ENCODE measurements around the gene TSC1.
A peak's percentile ranks its signal among the peaks of the same experiment; 100 is the strongest.

Gene TSC1

DNA sequence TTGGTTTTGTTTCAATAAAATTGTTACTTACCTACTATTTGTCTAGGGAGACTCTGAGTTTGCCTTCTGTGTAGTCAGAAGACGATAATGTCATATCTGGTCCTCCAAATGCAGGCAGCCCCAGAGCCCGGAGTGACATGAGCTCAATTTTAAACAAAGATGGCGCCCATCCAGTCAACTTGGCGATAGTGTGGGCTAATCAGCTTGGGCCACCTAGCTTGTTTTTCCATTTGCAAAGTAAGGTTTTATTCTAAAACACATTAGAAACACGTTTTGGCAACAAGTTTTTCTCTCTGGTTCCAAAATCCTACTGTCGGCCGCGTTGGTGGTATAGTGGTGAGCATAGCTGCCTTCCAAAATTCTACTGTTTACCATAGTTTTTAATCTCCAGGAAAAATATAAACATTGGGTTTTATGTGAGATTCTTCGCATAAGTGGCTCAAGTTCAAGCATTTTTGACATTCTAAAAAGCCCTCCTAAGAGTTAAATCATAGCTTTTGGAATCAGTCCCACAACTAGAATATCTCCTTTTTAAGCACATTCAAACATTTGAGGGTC lies 13.2 kb downstream of the TSC1 start:
- DNase-seq, result no peak

DNA sequence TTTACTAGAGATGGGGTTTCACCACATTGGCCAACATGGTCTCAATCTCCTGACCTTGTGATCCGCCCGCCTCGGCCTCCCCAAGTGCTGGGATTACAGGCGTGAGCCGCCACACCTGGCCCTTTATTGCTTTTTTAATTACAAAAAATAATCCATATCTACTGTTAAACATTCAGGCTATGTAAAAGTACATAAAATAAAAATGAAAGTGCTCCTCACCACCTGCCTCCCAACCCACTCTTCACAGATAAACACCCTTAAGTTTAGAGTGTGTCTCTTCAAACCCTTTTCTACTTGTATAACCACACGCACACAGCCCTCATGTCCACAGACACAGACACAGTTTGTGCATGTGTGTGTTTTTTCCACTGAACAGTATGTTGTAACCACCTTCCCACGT lies 16.7 kb downstream of the TSC1 start:
- no peak for DNase-seq

DNA sequence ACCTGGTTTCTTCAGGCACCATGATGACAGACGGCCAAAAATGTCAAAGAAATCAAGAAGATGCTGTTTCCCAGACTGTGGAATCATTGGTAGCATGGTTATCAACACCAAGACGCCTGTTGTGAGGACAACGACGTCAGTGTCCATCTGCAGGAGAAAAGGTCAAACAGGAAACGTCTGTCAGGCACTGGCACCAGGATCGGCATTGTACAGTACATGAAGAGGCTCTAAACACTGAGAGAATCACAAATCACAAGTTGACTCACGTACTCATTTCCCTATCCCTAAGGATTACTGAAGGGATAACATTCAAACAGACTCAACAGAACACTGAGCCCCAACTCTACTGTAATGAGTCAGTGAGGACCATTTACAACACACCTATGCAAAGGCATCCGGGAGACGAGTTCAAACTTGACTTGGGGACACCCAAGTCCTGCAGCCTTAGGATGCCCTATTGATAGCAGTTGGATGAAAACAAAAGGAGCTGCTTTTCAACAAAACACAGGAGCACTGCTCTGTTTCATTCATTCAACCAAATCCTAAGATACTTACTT lies 21.0 kb downstream of the TSC1 start:
- DNase-seq, result no peak

GRCh38 chr9:132919614-132920268 lies 24.7 kb downstream of the TSC1 start:
- DNase-seq, result no peak

GRCh38 chr9:132914924-132915323 lies 29.5 kb downstream of the TSC1 start:
- no peak for DNase-seq

DNA sequence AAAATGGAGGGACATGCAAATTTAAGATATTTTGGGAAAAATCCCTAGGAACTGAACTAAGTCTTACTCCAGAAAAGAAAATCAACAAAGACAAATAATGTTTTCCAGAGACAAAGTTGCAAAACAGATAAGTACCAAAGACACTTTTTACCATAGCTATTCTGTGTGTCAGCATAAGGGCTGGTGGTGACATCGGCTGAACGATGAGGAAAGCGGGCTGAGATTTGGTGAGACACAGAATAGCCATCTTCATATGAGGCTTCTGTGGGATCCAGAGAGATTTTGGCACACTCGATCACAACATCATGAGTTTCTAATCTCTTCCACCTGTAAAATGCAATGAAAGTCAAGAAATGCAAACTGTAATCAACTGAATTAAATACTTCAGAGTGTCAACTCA lies 32.3 kb downstream of the TSC1 start:
- DNase-seq, result no peak

GRCh38 chr9:132910376-132910775 lies 34.0 kb downstream of the TSC1 start:
- no peak for DNase-seq

- DNase-seq, result no peak
Measured at GRCh38 chr9:132909311-132909710, 35.1 kb downstream of the TSC1 start.

DNA sequence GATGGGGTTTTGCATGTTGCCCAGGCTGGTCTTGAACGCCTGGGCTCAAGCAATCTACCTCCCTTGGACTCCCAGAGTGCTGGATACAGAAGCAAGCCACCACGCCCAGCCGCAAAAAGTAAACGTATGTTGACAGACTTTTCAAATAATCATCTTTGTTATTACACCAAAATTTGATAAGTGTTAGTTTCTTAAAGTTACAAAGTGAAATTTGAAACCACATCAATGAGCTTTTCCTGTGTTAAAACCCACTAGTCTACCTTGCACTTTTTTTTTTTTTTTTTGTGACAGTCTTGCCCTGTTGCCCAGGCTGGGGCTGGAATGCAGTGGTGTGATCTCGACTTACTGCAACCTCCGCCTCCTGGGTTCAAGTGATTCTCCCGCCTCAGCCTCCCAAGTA lies 35.8 kb downstream of the TSC1 start:
- DNase-seq, result no peak

DNA sequence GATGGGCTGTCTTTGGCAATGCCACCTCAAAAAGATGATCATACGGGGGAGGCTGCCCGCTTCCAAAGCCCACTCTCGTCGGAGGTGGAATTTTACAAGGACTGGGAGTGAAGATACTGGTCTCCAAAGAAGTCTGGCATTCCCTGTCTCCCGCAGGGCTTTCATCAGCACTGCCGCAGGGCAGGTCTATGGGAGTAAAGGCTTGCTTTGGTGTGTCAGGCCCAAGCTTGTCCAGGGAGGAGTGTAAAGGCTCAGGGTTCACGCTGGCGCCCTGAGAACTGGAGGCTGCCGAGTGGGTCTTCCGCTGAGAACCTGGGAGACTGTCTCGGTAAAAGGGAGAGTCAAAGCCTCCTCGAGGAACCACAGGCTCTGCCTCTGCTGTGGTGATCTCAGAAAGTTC lies 38.7 kb downstream of the TSC1 start:
- no peak for DNase-seq

DNA sequence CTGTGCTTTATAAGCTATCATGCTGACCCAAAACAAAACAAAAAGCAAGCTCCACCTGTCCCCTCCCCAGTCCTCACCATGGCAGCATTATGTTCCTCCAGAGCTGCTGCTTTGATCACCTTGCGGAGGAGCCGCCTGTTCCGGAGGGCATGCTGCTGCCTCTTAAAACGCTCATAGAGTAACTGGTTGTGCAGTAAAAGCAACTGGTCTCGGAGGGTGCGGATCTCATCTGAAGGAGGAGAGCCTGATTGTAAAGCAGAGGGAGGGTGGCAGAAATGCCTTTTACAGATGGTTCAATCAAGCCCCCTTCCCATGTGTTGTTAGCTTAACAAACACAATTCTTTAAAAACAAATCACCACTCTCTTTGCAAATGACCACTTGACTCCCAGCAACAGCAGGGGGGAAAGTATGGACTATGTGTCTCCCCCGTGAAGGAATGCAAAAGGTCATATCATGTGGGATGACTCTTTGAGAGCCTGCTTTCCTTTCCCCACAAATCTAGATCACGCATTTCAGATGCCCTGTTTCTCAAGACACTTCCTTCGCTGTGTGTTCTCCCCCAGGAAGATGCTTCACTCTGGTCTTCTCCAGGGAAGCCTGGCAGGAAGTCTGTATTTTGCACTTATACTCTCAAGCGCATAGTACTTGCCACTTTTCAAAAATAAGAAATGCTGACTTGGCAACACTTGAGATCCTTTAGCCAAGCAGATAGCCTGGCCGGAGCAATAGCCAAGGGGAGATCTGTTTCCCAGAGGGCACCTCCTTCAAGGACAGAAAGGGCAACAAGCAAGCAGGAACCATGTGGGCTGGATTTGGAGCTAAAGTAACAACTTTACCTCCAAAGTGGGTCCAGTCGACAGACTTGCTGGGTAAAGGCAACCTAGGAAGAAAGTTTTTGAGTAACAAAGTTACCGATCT lies 40.6 kb downstream of the TSC1 start:
- no peak for DNase-seq

- DNase-seq, result peak; percentile 55
Measured at GRCh38 chr9:132901858-132902831, 42.3 kb downstream of the TSC1 start.

DNA sequence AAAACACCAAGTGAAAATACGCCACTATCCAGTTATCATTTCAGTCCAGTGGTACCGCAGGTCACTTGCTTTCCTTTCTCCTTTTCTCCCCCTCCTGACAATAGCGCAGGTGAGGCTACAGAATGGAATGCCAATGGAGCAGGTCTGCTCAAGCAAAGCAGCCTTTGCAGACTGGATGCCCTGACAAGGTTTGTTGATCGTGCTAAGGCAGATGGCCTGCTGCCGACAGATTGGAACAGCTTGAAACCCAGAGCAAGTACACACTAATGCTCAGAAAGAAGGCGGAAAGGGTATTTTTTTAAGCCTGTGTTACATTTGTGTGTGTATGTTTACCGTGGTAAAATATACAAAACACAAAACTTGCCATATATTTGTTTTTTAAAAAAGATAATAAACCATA lies 46.4 kb downstream of the TSC1 start:
- DNase-seq, result no peak

DNA sequence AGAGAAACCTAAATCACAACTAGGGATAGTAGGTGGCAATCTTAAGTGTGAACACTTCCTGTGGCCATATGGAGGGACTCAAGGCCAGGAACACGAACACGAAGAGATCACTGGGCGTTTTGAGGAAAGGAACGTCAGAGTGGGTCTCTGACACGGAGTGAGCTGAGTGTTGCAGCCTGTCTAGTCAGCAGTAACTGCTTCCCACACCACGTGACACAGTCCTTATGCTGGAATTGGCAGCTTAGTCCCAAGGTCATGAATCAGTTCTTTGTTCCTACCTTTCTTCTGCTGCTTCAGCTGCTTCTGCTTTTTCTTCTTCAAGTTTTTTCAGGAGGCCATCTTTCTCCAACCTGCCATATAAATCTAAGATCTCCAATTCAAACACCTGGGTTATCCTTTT lies 47.5 kb downstream of the TSC1 start:
- no peak for DNase-seq

- DNase-seq, result no peak
Measured at GRCh38 chr9:132896264-132896663, 48.2 kb downstream of the TSC1 start.

- no peak for DNase-seq
Measured at GRCh38 chr9:132894862-132895835, 49.3 kb downstream of the TSC1 start.

DNA sequence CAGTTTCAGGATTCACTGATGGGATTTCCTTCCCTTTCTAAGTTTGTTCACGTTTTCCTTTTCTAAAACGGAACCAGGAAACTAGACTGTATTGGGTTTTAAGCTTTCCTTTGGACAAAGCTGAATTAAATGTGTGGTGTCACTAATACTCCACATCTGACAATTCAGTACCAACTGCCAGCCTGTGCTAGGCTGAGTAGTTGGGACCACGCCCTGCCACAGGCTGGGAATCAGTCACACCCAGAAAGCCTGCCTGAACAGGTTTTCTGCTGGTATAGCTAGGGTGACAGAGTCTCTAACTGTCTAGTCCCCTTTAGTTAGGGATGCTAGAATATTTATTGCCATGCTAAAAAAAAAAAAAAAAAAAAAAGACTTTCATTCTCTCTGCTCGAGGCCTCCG lies 50.1 kb downstream of the TSC1 start:
- no peak for DNase-seq

- DNase-seq, result no peak
Measured at GRCh38 chr9:132892400-132892799, 52.0 kb downstream of the TSC1 start.

GRCh38 chr9:132888151-132888550 lies 56.3 kb downstream of the TSC1 start:
- no peak for DNase-seq

GRCh38 chr9:132887181-132888120 lies 57.0 kb downstream of the TSC1 start:
- DNase-seq, result no peak
